H1 (cell line): Measurements from ENCODE around the gene NCOA6. TPM values are rescaled to one million over a fixed set of nuclear protein-coding genes. Genes with fewer than 3 reads are reported as not detected.

Source experiments
- CTCF ChIA-PET: fragments of 300-600 bp; sonication (Branson Sonifier 250); formaldehyde crosslinking; loops from one replicate; lab custom pipeline; 2021; ENCODE audit not compliant: partially characterized antibody; lab: Charles Lee
- POLR2A ChIA-PET: fragments of 300-600 bp; sonication (Branson Sonifier 250); formaldehyde crosslinking; loops from one replicate; lab custom pipeline; 2021; ENCODE audit warnings: inconsistent platforms; ENCODE audit not compliant: partially characterized antibody; lab: Charles Lee
- DNase-seq, 2 experiments: peaks; one replicate each; pipeline versions ENCODE4 v3.0.0 to v3.0.0-alpha.2; 2010 to 2022; ENCODE audit warnings: low spot score in 2 of 2, low read depth in 1 of 2, mixed read lengths in 1 of 2
- FAIRE-seq: peaks from 2 replicates; lab custom pipeline; 2011; peaks lifted over from hg19 to GRCh38; lab: Jason Lieb, UNC
- H2AFZ ChIP-seq: 2 replicates; pipeline ENCODE4 v1.8.1; 2012; ENCODE audit warnings: low read length, inconsistent platforms
- H2AK5ac ChIP-seq: 2 replicates; pipeline ENCODE4 v1.6.1; 2013; ENCODE audit warnings: low read depth, low read length
- H2BK120ac ChIP-seq: replicated peaks from 2 replicates; pipeline ENCODE3; 2013; ENCODE audit warnings: low read depth, low read length, inconsistent platforms
- H2BK12ac ChIP-seq: 2 replicates; pipeline ENCODE4 v1.6.1; 2013; ENCODE audit warnings: low read depth, low read length
- H2BK15ac ChIP-seq: 2 replicates; pipeline ENCODE4 v1.6.1; 2013; ENCODE audit warnings: low read length
- H2BK20ac ChIP-seq: 2 replicates; pipeline ENCODE4 v1.6.1; 2013; ENCODE audit warnings: low read length
- H2BK5ac ChIP-seq: 2 replicates; pipeline ENCODE4 v1.6.1; 2013; ENCODE audit warnings: low read depth, low read length
- H3K14ac ChIP-seq: 2 replicates; pipeline ENCODE4 v1.6.1; 2013; ENCODE audit warnings: inconsistent platforms; ENCODE audit not compliant: insufficient read length
- H3K18ac ChIP-seq: 2 replicates; pipeline ENCODE4 v1.6.1; 2013; ENCODE audit warnings: low read length; ENCODE audit errors: extremely low read depth
- H3K23ac ChIP-seq: 2 replicates; pipeline ENCODE4 v1.6.1; 2013; ENCODE audit warnings: inconsistent platforms; ENCODE audit not compliant: insufficient read length
- H3K23me2 ChIP-seq: 2 replicates; pipeline ENCODE4 v1.6.1; 2013; ENCODE audit warnings: low read depth, low read length
- H3K27ac ChIP-seq: 2 replicates; pipeline ENCODE4 v1.6.1; 2011; ENCODE audit warnings: low read depth, low read length, inconsistent platforms
- H3K27me3 ChIP-seq, 4 experiments: replicated peaks in 1 of 4; 1 replicate in 1 of 4; 2 replicates in 3 of 4; pipeline versions ENCODE4 v1.6.1 to v1.8.1; 2011 to 2013; ENCODE audit warnings: low read length in 3 of 4, mild to moderate bottlenecking in 3 of 4, inconsistent platforms in 2 of 4, mixed read lengths in 2 of 4, moderate library complexity in 1 of 4; ENCODE audit not compliant: control insufficient read depth in 3 of 4, insufficient read depth in 3 of 4; ENCODE audit errors: extremely low read depth in 1 of 4
- H3K36me3 ChIP-seq, 4 experiments: 2 replicates each; pipeline versions ENCODE4 v1.6.1 to v1.8.1; 2011 to 2013; ENCODE audit warnings: mild to moderate bottlenecking in 4 of 4, low read length in 3 of 4, moderate library complexity in 2 of 4, control low read depth in 1 of 4, inconsistent platforms in 1 of 4; ENCODE audit not compliant: insufficient read depth in 4 of 4, control insufficient read depth in 2 of 4
- H3K4ac ChIP-seq: replicated peaks from 2 replicates; pipeline ENCODE3; 2013; ENCODE audit warnings: low read length, low read depth, mixed read lengths, inconsistent platforms; ENCODE audit not compliant: insufficient read length
- H3K4me1 ChIP-seq, 4 experiments: replicated peaks in 1 of 4; 1 replicate in 1 of 4; 2 replicates in 3 of 4; pipeline versions ENCODE4 v1.6.1 to v1.8.1; 2011 to 2013; ENCODE audit warnings: low read length in 3 of 4, inconsistent platforms in 2 of 4, mixed read lengths in 1 of 4; ENCODE audit not compliant: insufficient read depth in 4 of 4, control insufficient read depth in 3 of 4
- H3K4me2 ChIP-seq, 2 experiments: 2 replicates each; pipeline versions ENCODE4 v1.6.1 to v1.8.1; 2011 to 2013; ENCODE audit warnings: low read depth in 2 of 2, low read length in 2 of 2, control low read depth in 1 of 2, inconsistent platforms in 1 of 2, mild to moderate bottlenecking in 1 of 2; ENCODE audit not compliant: insufficient read depth in 1 of 2
- H3K4me3 ChIP-seq, 4 experiments: fragments of 200-600, 300-600 bp in 1 of 4; sonication (generic), shearing (Covaris generic), sonication (Bioruptor Twin) in 1 of 4; 2 replicates each; pipeline versions ENCODE4 v1.5.1 to v1.8.1; 2011 to 2016; ENCODE audit warnings: low read length in 4 of 4, low read depth in 3 of 4, control low read depth in 2 of 4, inconsistent platforms in 2 of 4, mild to moderate bottlenecking in 2 of 4, mixed read lengths in 1 of 4, moderate library complexity in 1 of 4; ENCODE audit not compliant: insufficient read depth in 2 of 4; ENCODE audit errors: extremely low read depth in 1 of 4
- H3K56ac ChIP-seq: replicated peaks from 2 replicates; pipeline ENCODE3; 2013; ENCODE audit warnings: low read depth, mild to moderate bottlenecking, mixed read lengths, low read length, inconsistent platforms; ENCODE audit not compliant: insufficient read length
- H3K79me1 ChIP-seq: 2 replicates; pipeline ENCODE4 v1.6.1; 2013; ENCODE audit warnings: low read depth, low read length, control low read depth
- H3K79me2 ChIP-seq, 2 experiments: 2 replicates each; pipeline versions ENCODE4 v1.6.1 to v1.8.1; 2012 to 2013; ENCODE audit warnings: low read length in 2 of 2, mild to moderate bottlenecking in 2 of 2, inconsistent platforms in 1 of 2; ENCODE audit not compliant: insufficient read depth in 2 of 2, control insufficient read depth in 1 of 2
- H3K9ac ChIP-seq, 4 experiments: replicated peaks in 1 of 4; 1 replicate in 1 of 4; 2 replicates in 3 of 4; pipeline versions ENCODE4 v1.6.1 to v1.8.1; 2011 to 2013; ENCODE audit warnings: low read depth in 3 of 4, low read length in 3 of 4, control low read depth in 2 of 4, mild to moderate bottlenecking in 2 of 4, moderate library complexity in 2 of 4, inconsistent platforms in 1 of 4; ENCODE audit errors: extremely low read depth in 1 of 4
- H3K9me3 ChIP-seq, 2 experiments: 2 replicates each; pipeline versions ENCODE4 v1.6.1 to v1.8.1; 2012 to 2013; ENCODE audit warnings: mild to moderate bottlenecking in 2 of 2, moderate library complexity in 2 of 2, control low read depth in 1 of 2, inconsistent platforms in 1 of 2, low read depth in 1 of 2, low read length in 1 of 2, mixed read lengths in 1 of 2; ENCODE audit not compliant: insufficient read depth in 2 of 2
- H4K20me1 ChIP-seq, 2 experiments: replicated peaks in 1 of 2; 2 replicates each; pipeline versions ENCODE3 to v1.8.1; 2011 to 2013; ENCODE audit warnings: inconsistent platforms in 2 of 2, low read length in 2 of 2, mild to moderate bottlenecking in 1 of 2; ENCODE audit not compliant: insufficient read depth in 2 of 2, control insufficient read depth in 1 of 2
- H4K5ac ChIP-seq: 2 replicates; pipeline ENCODE4 v1.6.1; 2013; ENCODE audit warnings: low read length, low read depth, mixed read lengths, inconsistent platforms; ENCODE audit not compliant: insufficient read length
- H4K8ac ChIP-seq: 2 replicates; pipeline ENCODE4 v1.8.0; 2013; ENCODE audit warnings: mild to moderate bottlenecking, moderate library complexity, low read length, inconsistent platforms; ENCODE audit not compliant: insufficient read depth; ENCODE audit errors: extremely low read depth
- H4K91ac ChIP-seq: replicated peaks from 2 replicates; pipeline ENCODE3; 2013; ENCODE audit warnings: low read length, mixed read lengths, inconsistent platforms; ENCODE audit not compliant: insufficient read length
- BACH1 ChIP-seq: IDR thresholded peaks from 2 replicates; pipeline ENCODE4 v1.6.1; 2012; ENCODE audit warnings: low read length, improper control_type of control experiment
- BRCA1 ChIP-seq: IDR thresholded peaks from 2 replicates; pipeline ENCODE4 v1.6.1; 2012; ENCODE audit warnings: low read depth, low read length, improper control_type of control experiment
- CBX8 ChIP-seq: fragments of 300-800, 300-1000 bp; sonication (generic); IDR thresholded peaks from 2 replicates; pipeline ENCODE4 v1.7.1; 2016; ENCODE audit warnings: low read depth, low read length, borderline replicate concordance
- CREB1 ChIP-seq: IDR thresholded peaks from 2 replicates; pipeline ENCODE4 v1.6.1; 2012; ENCODE audit warnings: inconsistent platforms
- EZH2 ChIP-seq: fragments of 200-600 bp; sonication (generic); IDR thresholded peaks from 2 replicates; pipeline ENCODE4 v1.7.1; 2012; ENCODE audit warnings: low read depth, mild to moderate bottlenecking, moderate library complexity, low read length, inconsistent platforms; ENCODE audit not compliant: severe bottlenecking
- FOSL1 ChIP-seq: IDR thresholded peaks from 2 replicates; pipeline ENCODE4 v1.6.1; 2011; ENCODE audit warnings: mild to moderate bottlenecking, low read depth, low read length, moderate library complexity; ENCODE audit not compliant: insufficient read depth
- JUND ChIP-seq: IDR thresholded peaks from 2 replicates; pipeline ENCODE4 v1.6.1; 2011; ENCODE audit warnings: mild to moderate bottlenecking, improper control_type of control experiment, low read length
- KDM4A ChIP-seq: IDR thresholded peaks from one replicate; pipeline ENCODE4 v1.7.1; 2012; ENCODE audit warnings: low read depth, mild to moderate bottlenecking, moderate library complexity, low read length, inconsistent platforms; ENCODE audit not compliant: severe bottlenecking
- POU5F1 ChIP-seq: IDR thresholded peaks from 2 replicates; pipeline ENCODE4 v1.6.1; 2011; ENCODE audit warnings: low read depth, mild to moderate bottlenecking, low read length, moderate library complexity
- RBBP5 ChIP-seq: IDR thresholded peaks from 2 replicates; pipeline ENCODE4 v1.7.1; 2012; ENCODE audit warnings: low read depth, mild to moderate bottlenecking, inconsistent platforms, low read length, moderate library complexity, borderline replicate concordance
- RFX5 ChIP-seq: IDR thresholded peaks from 2 replicates; pipeline ENCODE4 v1.6.1; 2011; ENCODE audit warnings: low read depth, low read length, improper control_type of control experiment, borderline replicate concordance
- RNF2 ChIP-seq: fragments of 200-900, 300-1000 bp; sonication (generic); IDR thresholded peaks from 2 replicates; pipeline ENCODE4 v1.7.1; 2016; ENCODE audit warnings: borderline replicate concordance, low read depth, mild to moderate bottlenecking, antibody characterized with exemption, low read length; ENCODE audit not compliant: poor library complexity, severe bottlenecking; ENCODE audit errors: missing control alignments
- RXRA ChIP-seq: IDR thresholded peaks from 2 replicates; pipeline ENCODE4 v1.6.1; 2011; ENCODE audit warnings: low read depth, mild to moderate bottlenecking, low read length, moderate library complexity; ENCODE audit not compliant: insufficient read depth
- SP1 ChIP-seq: IDR thresholded peaks from 2 replicates; pipeline ENCODE4 v1.6.1; 2011; ENCODE audit warnings: low read depth, low read length
- SP2 ChIP-seq: IDR thresholded peaks from 2 replicates; pipeline ENCODE4 v1.6.1; 2012; ENCODE audit warnings: mild to moderate bottlenecking, low read length, inconsistent platforms
- ZNF274 ChIP-seq: IDR thresholded peaks from 2 replicates; pipeline ENCODE4 v1.7.0; 2012; ENCODE audit warnings: low read length, borderline replicate concordance; ENCODE audit errors: extremely low read depth
- polyA plus RNA-seq, 7 experiments: library from polyadenylated mRNA; depleted of rRNA in 3 of 7; stranded (reverse) in 5 of 7; unstranded in 2 of 7; fragments of >200 nt in 5 of 7; fragments of 200-250 nt in 2 of 7; gene quantifications; 1 replicate in 5 of 7; 2 replicates in 1 of 7; 4 replicates in 1 of 7; pipeline versions ENCODE4 v1.2.1 to v1.2.3, GENCODE V29; 2011 to 2013; ENCODE audit warnings: missing spikeins in 2 of 7, mixed read lengths in 2 of 7
- total RNA-seq: library from RNA; stranded (reverse); fragmentation: NEBNext Ultra II Directional; extraction: Animal tissue kit (Norgen Biotek cat#: 25700); gene quantifications from 2 replicates; pipeline ENCODE4 v1.2.1, GENCODE V29; 2021

Gene NCOA6
- total and polyA plus RNA-seq, 2 of the 8 experiments (the other 6 are each of a cell fraction or from before 2014, with no cell fraction given) = 9.0 to 9.5 TPM

DNA sequence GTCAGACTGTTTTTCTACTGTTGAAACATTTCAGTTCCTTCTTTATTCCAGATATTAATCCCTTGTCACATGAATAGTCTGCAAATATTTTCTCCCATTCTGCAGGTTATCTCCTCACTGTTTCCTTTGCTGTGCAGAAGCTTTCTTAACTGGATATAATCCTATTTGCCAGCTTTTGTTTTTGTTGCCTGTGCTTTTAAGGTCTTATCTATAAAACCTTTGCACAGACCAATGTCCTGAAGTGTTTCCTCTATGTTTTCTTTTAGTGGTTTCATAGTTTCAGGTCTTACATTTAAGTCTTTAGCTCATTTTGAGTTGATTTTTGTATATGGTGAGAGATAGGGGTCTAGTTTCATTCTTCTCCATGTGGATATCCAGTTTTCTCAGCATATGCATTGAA, 19.2 kb downstream of the NCOA6 start:
- ChIA-PET POLR2A (no interaction called here), CTCF (interaction anchor here (0.7 kb wide), 1 partner anchor 132 kb away, joined by 3 read pairs; no protein-coding TSS in a partner anchor)
- no peak overlapping the region for H3K4me3 ChIP-seq
- no peaks in the 10 kb centered on the region for H3K27me3 ChIP-seq
- H2AFZ ChIP-seq = no peak overlapping the region
- H2BK12ac ChIP-seq = no peak overlapping the region
- H3K23ac ChIP-seq = no peak overlapping the region
- H3K27ac ChIP-seq = no peak overlapping the region
- no peak overlapping the region for H3K4me2 ChIP-seq
- no peak overlapping the region for H4K91ac ChIP-seq
- no peak overlapping the region for H3K9ac ChIP-seq
- no peaks in the 10 kb centered on the region for H4K20me1 ChIP-seq
- H3K79me1 ChIP-seq = no peaks in the 10 kb centered on the region
- H3K4ac ChIP-seq = no peak overlapping the region
- H3K9me3 ChIP-seq = no peaks in the 10 kb centered on the region
- H2BK15ac ChIP-seq = no peak overlapping the region
- no peaks in the 10 kb centered on the region for H3K4me1 ChIP-seq
- H4K8ac ChIP-seq = no peak overlapping the region
- H3K23me2 ChIP-seq = no peaks in the 10 kb centered on the region
- no peak overlapping the region for H2AK5ac ChIP-seq
- no peak overlapping the region for H2BK5ac ChIP-seq
- no peak for DNase-seq
- H3K14ac ChIP-seq = no peak overlapping the region
- H3K36me3 ChIP-seq = no peaks in the 10 kb centered on the region
- no peak overlapping the region for H3K18ac ChIP-seq
- no peak overlapping the region for H2BK120ac ChIP-seq
- H3K56ac ChIP-seq = no peak overlapping the region
- H2BK20ac ChIP-seq = no peak overlapping the region
- no peaks in the 10 kb centered on the region for H3K79me2 ChIP-seq
- FAIRE-seq = no peak
- H4K5ac ChIP-seq = no peak overlapping the region
- TF ChIP-seq FOSL1 (no peak), CBX8 (no peak), JUND (no peak), SP1 (no peak), EZH2 (no peak), KDM4A (no peak), RXRA (no peak), BRCA1 (no peak), POU5F1 (no peak), ZNF274 (no peak), RBBP5 (no peak), CREB1 (no peak), BACH1 (no peak), RFX5 (no peak), RNF2 (no peak), SP2 (no peak)
